ENCODE results near the gene TEX47. TPM values are rescaled to one million over a fixed set of nuclear protein-coding genes. Genes with fewer than 3 reads are reported as not detected.

Gene TEX47
- total RNA-seq (2014; rRNA removed; shearing (Covaris generic)) (not detected in 2 replicates), polyA plus RNA-seq (2016; fragmentation: Nextera tagmentation; extraction: Ambion mirVana) (not detected in 2 replicates)
- long read RNA-seq = 0 reads

- TF ChIP-seq EZH2 (IDR thresholded peaks at IDR 0.05; ENCODE audit: low read depth, unreplicated experiment) (no peak), CREB1 (CRISPR knock-in tag; IDR thresholded peaks at IDR 0.05; ENCODE audit: low read depth) (no peak), POLR2AphosphoS5 (IDR thresholded peaks at IDR 0.05; ENCODE audit: low read depth) (no peak), REST (IDR thresholded peaks at IDR 0.05; ENCODE audit: unreplicated experiment) (no peak), NANOG (IDR thresholded peaks at IDR 0.05; ENCODE audit: borderline replicate concordance) (no peak), JUNB (IDR thresholded peaks at IDR 0.05; ENCODE audit: unreplicated experiment) (no peak), ZNF114 (CRISPR knock-in tag; IDR thresholded peaks at IDR 0.05) (no peak), EZH2phosphoT487 (IDR thresholded peaks at IDR 0.05; ENCODE audit: unreplicated experiment) (no peak), ZNF331 (CRISPR knock-in tag; IDR thresholded peaks at IDR 0.05; ENCODE audit: low read depth) (no peak), STAT1 (IDR thresholded peaks at IDR 0.05; ENCODE audit: unreplicated experiment) (no peak)
- TF ChIP-seq, protein P1, sequence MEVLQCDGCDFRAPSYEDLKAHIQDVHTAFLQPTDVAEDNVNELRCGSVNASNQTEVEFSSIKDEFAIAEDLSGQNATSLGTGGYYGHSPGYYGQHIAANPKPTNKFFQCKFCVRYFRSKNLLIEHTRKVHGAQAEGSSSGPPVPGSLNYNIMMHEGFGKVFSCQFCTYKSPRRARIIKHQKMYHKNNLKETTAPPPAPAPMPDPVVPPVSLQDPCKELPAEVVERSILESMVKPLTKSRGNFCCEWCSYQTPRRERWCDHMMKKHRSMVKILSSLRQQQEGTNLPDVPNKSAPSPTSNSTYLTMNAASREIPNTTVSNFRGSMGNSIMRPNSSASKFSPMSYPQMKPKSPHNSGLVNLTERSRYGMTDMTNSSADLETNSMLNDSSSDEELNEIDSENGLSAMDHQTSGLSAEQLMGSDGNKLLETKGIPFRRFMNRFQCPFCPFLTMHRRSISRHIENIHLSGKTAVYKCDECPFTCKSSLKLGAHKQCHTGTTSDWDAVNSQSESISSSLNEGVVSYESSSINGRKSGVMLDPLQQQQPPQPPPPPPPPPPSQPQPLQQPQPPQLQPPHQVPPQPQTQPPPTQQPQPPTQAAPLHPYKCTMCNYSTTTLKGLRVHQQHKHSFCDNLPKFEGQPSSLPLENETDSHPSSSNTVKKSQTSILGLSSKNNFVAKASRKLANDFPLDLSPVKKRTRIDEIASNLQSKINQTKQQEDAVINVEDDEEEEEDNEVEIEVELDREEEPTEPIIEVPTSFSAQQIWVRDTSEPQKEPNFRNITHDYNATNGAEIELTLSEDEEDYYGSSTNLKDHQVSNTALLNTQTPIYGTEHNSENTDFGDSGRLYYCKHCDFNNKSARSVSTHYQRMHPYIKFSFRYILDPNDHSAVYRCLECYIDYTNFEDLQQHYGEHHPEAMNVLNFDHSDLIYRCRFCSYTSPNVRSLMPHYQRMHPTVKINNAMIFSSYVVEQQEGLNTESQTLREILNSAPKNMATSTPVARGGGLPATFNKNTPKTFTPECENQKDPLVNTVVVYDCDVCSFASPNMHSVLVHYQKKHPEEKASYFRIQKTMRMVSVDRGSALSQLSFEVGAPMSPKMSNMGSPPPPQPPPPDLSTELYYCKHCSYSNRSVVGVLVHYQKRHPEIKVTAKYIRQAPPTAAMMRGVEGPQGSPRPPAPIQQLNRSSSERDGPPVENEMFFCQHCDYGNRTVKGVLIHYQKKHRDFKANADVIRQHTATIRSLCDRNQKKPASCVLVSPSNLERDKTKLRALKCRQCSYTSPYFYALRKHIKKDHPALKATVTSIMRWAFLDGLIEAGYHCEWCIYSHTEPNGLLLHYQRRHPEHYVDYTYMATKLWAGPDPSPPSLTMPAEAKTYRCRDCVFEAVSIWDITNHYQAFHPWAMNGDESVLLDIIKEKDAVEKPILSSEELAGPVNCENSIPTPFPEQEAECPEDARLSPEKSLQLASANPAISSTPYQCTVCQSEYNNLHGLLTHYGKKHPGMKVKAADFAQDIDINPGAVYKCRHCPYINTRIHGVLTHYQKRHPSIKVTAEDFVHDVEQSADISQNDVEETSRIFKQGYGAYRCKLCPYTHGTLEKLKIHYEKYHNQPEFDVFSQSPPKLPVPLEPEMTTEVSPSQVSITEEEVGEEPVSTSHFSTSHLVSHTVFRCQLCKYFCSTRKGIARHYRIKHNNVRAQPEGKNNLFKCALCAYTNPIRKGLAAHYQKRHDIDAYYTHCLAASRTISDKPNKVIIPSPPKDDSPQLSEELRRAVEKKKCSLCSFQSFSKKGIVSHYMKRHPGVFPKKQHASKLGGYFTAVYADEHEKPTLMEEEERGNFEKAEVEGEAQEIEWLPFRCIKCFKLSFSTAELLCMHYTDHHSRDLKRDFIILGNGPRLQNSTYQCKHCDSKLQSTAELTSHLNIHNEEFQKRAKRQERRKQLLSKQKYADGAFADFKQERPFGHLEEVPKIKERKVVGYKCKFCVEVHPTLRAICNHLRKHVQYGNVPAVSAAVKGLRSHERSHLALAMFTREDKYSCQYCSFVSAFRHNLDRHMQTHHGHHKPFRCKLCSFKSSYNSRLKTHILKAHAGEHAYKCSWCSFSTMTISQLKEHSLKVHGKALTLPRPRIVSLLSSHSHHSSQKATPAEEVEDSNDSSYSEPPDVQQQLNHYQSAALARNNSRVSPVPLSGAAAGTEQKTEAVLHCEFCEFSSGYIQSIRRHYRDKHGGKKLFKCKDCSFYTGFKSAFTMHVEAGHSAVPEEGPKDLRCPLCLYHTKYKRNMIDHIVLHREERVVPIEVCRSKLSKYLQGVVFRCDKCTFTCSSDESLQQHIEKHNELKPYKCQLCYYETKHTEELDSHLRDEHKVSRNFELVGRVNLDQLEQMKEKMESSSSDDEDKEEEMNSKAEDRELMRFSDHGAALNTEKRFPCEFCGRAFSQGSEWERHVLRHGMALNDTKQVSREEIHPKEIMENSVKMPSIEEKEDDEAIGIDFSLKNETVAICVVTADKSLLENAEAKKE (CRISPR knock-in tag; IDR thresholded peaks at IDR 0.05) = no peak
- TF ChIP-seq, protein P2, sequence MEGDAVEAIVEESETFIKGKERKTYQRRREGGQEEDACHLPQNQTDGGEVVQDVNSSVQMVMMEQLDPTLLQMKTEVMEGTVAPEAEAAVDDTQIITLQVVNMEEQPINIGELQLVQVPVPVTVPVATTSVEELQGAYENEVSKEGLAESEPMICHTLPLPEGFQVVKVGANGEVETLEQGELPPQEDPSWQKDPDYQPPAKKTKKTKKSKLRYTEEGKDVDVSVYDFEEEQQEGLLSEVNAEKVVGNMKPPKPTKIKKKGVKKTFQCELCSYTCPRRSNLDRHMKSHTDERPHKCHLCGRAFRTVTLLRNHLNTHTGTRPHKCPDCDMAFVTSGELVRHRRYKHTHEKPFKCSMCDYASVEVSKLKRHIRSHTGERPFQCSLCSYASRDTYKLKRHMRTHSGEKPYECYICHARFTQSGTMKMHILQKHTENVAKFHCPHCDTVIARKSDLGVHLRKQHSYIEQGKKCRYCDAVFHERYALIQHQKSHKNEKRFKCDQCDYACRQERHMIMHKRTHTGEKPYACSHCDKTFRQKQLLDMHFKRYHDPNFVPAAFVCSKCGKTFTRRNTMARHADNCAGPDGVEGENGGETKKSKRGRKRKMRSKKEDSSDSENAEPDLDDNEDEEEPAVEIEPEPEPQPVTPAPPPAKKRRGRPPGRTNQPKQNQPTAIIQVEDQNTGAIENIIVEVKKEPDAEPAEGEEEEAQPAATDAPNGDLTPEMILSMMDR (conservative IDR thresholded peaks at IDR 0.05; ENCODE audit: low read depth in 2 of 2) = no peak
- TF ChIP-seq, protein P3, sequence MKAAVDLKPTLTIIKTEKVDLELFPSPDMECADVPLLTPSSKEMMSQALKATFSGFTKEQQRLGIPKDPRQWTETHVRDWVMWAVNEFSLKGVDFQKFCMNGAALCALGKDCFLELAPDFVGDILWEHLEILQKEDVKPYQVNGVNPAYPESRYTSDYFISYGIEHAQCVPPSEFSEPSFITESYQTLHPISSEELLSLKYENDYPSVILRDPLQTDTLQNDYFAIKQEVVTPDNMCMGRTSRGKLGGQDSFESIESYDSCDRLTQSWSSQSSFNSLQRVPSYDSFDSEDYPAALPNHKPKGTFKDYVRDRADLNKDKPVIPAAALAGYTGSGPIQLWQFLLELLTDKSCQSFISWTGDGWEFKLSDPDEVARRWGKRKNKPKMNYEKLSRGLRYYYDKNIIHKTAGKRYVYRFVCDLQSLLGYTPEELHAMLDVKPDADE (IDR thresholded peaks at IDR 0.05) = no peak
- no peaks in the 10 kb centered on the region for H3K27me3 Mint-ChIP-seq (ENCODE audit: insufficient read depth, low read depth, poor library complexity)
- no peak for ATAC-seq
- Histone ChIP-seq H4K20me1 (replicated peaks; ENCODE audit: insufficient read depth) (no peaks in the 10 kb centered on the region), H3F3A (replicated peaks; ENCODE audit: low read depth) (no peaks in the 10 kb centered on the region), H3K4me1 (ENCODE audit: insufficient read depth) (no peaks in the 10 kb centered on the region), H3K4me3 (no peak within 1 kb of the TSS), H3K27me3 (ENCODE audit: insufficient read depth) (no peaks in the 10 kb centered on the region), H3K79me2 (replicated peaks; ENCODE audit: insufficient read depth) (no peaks in the 10 kb centered on the region), H3K36me3 (ENCODE audit: insufficient read depth) (no peaks in the 10 kb centered on the region), H2AFZ (no peak within 1 kb of the TSS), H3K9me2 (ENCODE audit: insufficient read depth) (no peaks in the 10 kb centered on the region), H3K27ac (ENCODE audit: low read depth) (no peak within 1 kb of the TSS), H3K4me2 (no peak within 1 kb of the TSS)
- no peak within 1 kb of the TSS for H3K27ac Mint-ChIP-seq
- H3K36me3 Mint-ChIP-seq (ENCODE audit: low read depth) = no peaks in the 10 kb centered on the region
- no peak within 1 kb of the TSS for H3K4me3 Mint-ChIP-seq
- H3K9me3 Mint-ChIP-seq = no peaks in the 10 kb centered on the region
- H3K4me1 Mint-ChIP-seq = no peaks in the 10 kb centered on the region
- DNase-seq (ENCODE audit: low spot score) = no peak
These were observed at the start of gene TEX47 for GRCh38 chr7:88795553-88795952. TSS of gene TEX47 (minus strand) at chr7:88795737. CDS start at chr7:88794942, 795 bp downstream.
